Kidney (tissue), 14 donors: ENCODE measurements around the gene FIGLA. TPM values are rescaled to one million over a fixed set of nuclear protein-coding genes. Genes with fewer than 3 reads are reported as not detected.

Experiments
- DNase-seq, 5 donors: peaks; one replicate each; pipeline ENCODE4 v3.0.0-alpha.2; 2013 to 2020
- FAIRE-seq: peaks from 2 replicates; lab custom pipeline; 2012; peaks lifted over from hg19 to GRCh38; lab: Jason Lieb, UNC
- H3K27ac ChIP-seq, 2 donors: one replicate each; pipeline ENCODE4 v1.7.0; 2013; ENCODE audit warnings: low read depth in 2 of 2, low read length in 2 of 2, inconsistent platforms in 1 of 2
- H3K27me3 ChIP-seq: one replicate; pipeline ENCODE4 v1.7.1; 2013; ENCODE audit warnings: low read length, inconsistent platforms; ENCODE audit not compliant: control insufficient read depth, insufficient read depth
- H3K36me3 ChIP-seq, 3 donors: one replicate each; pipeline versions ENCODE4 v1.7.0 to v1.7.1; 2013; ENCODE audit warnings: low read length in 3 of 3, control low read depth in 1 of 3, inconsistent platforms in 1 of 3; ENCODE audit not compliant: insufficient read depth in 3 of 3, control insufficient read depth in 2 of 3
- H3K4me1 ChIP-seq, 3 donors: one replicate each; pipeline versions ENCODE4 v1.7.0 to v1.7.1; 2013; ENCODE audit warnings: low read length in 3 of 3, inconsistent platforms in 1 of 3, low read depth in 1 of 3; ENCODE audit not compliant: control insufficient read depth in 2 of 3, insufficient read depth in 2 of 3
- H3K4me3 ChIP-seq, 3 donors: one replicate each; pipeline versions ENCODE4 v1.7.0 to v1.8.1; 2013; ENCODE audit warnings: low read length in 3 of 3, control low read depth in 1 of 3, inconsistent platforms in 1 of 3
- H3K9ac ChIP-seq, 3 donors: one replicate each; pipeline versions ENCODE4 v1.7.0 to v1.7.1; 2013; ENCODE audit warnings: low read length in 3 of 3, control low read depth in 1 of 3, inconsistent platforms in 1 of 3
- H3K9me3 ChIP-seq, 3 donors: one replicate each; pipeline versions ENCODE4 v1.7.0 to v1.7.1; 2013; ENCODE audit warnings: low read length in 3 of 3, control low read depth in 1 of 3, inconsistent platforms in 1 of 3; ENCODE audit not compliant: control insufficient read depth in 2 of 3, insufficient read depth in 1 of 3
- CTCF ChIP-seq: IDR thresholded peaks from 3 replicates; pipeline ENCODE4 v1.5.1; 2012; ENCODE audit warnings: mild to moderate bottlenecking, moderate library complexity, borderline replicate concordance; ENCODE audit not compliant: insufficient read depth; ENCODE audit errors: extremely low read depth
- intact Hi-C: fragments of 100-400 bp; cut with DNase I; formaldehyde crosslinking; loops from one replicate; pipeline ENCODE4 v1.11.1; 2022
- polyA plus RNA-seq: library from polyadenylated mRNA; stranded (reverse); fragments of 350-450 nt; fragmentation: Illumina TruSeq; extraction: RNeasy Lipid Tissue Mini Kit (QIAGEN cat#74804); gene quantifications from one replicate; pipeline ENCODE4 v1.2.3, GENCODE V29; 2014; ENCODE audit warnings: low read depth, low replicate concordance; ENCODE audit not compliant: insufficient read depth
- total RNA-seq: library from RNA; stranded (reverse); fragmentation: NEBNext Ultra II Directional; extraction: Animal tissue kit (Norgen Biotek cat#: 25700); gene quantifications from one replicate; pipeline ENCODE4 v1.2.1, GENCODE V29; 2021
- donor health status: control.
- donor health status: control.
- donor health status: control.
- donor health status: control.
- donor health status: control.
- donor health status: DM: yes; HTN: yes; CAD: no.
- donor health status: Normal renal cell carcinoma (clear cell type).

FIGLA gene
- total and polyA plus RNA-seq, 2 donors from 2014 or later, result not detected

DNA sequence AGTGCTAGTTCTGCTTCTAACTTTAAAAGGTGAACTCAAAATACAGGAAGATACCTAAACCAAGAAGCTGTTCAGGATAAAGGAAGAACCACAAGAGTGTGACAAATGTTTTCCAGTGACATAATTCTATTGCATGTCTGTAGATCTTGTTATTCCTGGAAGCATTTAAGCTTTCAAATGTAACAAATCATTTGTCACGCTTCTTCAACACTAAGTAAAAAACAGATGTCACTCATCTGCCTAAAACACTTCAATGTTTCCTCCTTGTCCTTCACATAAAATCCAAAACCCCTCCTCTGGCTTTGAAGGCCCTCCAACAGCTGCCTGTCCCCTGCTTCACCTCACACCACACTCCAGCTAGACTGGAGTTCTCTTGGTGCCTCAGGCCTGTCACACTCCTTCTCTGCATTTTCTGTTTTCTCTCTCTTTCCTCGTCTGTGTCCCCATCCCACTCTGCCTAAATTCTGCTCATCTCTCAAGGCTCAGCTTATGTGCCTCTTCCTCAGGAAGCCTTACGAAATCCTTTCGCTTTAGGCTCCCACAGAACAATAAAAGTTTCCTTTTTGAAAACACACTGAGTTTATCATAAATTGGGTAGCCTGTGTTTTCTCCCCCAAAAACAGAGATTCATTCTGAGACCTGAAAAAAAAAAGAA, 36.4 kb upstream of the FIGLA start:
- FAIRE-seq (no peak), DNase-seq (no peak)
- TF ChIP-seq CTCF, result no peak

DNA sequence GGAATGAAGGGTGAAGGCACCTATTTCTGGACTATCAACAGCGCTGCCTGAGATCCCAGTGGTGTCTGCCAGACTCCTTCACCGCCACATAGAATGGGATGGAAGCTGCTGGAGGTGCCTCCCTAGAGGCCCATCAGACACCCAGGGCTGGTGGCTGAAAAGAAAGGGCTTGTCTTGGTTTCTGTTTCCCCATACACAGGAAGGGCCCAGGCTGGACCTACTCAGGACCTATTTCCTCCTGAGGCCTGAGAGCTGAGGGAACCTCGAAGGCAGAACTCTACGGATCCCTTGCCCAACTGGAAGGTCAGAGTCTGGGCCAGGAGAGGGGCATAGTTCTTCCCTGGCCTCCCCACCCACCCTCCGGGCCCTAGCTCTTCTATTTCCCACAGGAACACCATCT, 32.8 kb upstream of the FIGLA start:
- Histone ChIP-seq H3K27me3 (no peaks in the 10 kb centered on the region), H3K36me3 (no peaks in the 10 kb centered on the region), H3K9ac (no peak overlapping the region), H3K9me3 (no peaks in the 10 kb centered on the region), H3K27ac (no peak overlapping the region), H3K4me3 (no peak overlapping the region), H3K4me1 (no peaks in the 10 kb centered on the region)
- FAIRE-seq, result no peak
- TF ChIP-seq CTCF, result no peak
- DNase-seq, result no peak
- intact Hi-C loops, result no loop called here

More for the DNA sequence above, 36.4 kb upstream of the FIGLA start:
- intact Hi-C loops, result no loop called here
- H3K27ac ChIP-seq, result no peak overlapping the region
- H3K4me3 ChIP-seq, result no peak overlapping the region
- no peaks in the 10 kb centered on the region for H3K36me3 ChIP-seq
- H3K9ac ChIP-seq, result no peak overlapping the region
- H3K4me1 ChIP-seq, result no peaks in the 10 kb centered on the region
- no peaks in the 10 kb centered on the region for H3K27me3 ChIP-seq
- H3K9me3 ChIP-seq, result no peaks in the 10 kb centered on the region

DNA sequence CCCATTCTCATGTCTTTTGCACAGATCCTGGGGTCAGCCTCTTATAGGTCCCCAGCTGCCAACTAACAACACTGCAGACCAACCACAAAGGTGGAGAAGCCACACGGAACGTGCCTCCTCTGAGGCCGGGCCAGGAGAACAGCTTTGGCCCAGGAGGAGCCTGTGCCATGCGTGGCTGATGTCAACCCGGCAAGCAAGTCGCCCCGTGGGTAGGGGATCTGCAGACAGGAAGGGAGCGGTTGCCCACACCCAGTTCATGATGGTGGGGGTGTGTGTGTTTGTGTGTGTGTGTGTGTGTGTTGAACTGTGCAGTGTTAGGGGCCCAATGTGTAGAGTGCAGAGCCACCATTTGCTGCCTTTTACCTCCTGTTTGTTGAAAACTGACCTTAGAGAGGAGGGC, 32.4 kb upstream of the FIGLA start:
- H3K4me3 ChIP-seq, result no peak overlapping the region
- no peak overlapping the region for H3K9ac ChIP-seq
- no peak for TF ChIP-seq CTCF
- H3K9me3 ChIP-seq, result no peaks in the 10 kb centered on the region
- H3K36me3 ChIP-seq, result no peaks in the 10 kb centered on the region
- H3K4me1 ChIP-seq, result no peaks in the 10 kb centered on the region
- no peak for FAIRE-seq
- no peak overlapping the region for H3K27ac ChIP-seq
- intact Hi-C loops, result no loop called here
- H3K27me3 ChIP-seq, result no peaks in the 10 kb centered on the region
- no peak for DNase-seq

GRCh38 chr2:70820499-70820898, 30.1 kb upstream of the FIGLA start, which contains the start of gene CLEC4F:
CLEC4F (minus strand) TSS chr2:70820599; CDS start chr2:70820523, 76 bp downstream.
- H3K9me3 ChIP-seq, result no peaks in the 10 kb centered on the region
- intact Hi-C loops, result no loop called here
- DNase-seq (no peak), FAIRE-seq (no peak)
- H3K9ac ChIP-seq, result no peak within 1 kb of the TSS
- H3K27ac ChIP-seq, result no peak within 1 kb of the TSS
- H3K4me1 ChIP-seq, result no peaks in the 10 kb centered on the region
- H3K4me3 ChIP-seq, result no peak within 1 kb of the TSS
- H3K36me3 ChIP-seq, result no peaks in the 10 kb centered on the region
- TF ChIP-seq CTCF, result no peak
- no peaks in the 10 kb centered on the region for H3K27me3 ChIP-seq
